GM19397 (cell line): Measurements from ENCODE around the gene PIP5K1C.

Experiments
- ATAC-seq: cut with Tn5 transposase; IDR thresholded peaks from one replicate; pipeline ENCODE4 v1.9.1; 2021; ENCODE audit warnings: mild to moderate bottlenecking, moderate library complexity; ENCODE audit not compliant: unreplicated experiment

The PIP5K1C gene

GRCh38 chr19:3614858-3615505 lies 85.3 kb downstream of the PIP5K1C start:
- ATAC-seq: no peak

GRCh38 chr19:3613818-3614661 lies 86.2 kb downstream of the PIP5K1C start:
- no peak for ATAC-seq

GRCh38 chr19:3612901-3613741 lies 87.1 kb downstream of the PIP5K1C start:
- ATAC-seq: no peak

GRCh38 chr19:3612330-3612729 lies 87.9 kb downstream of the PIP5K1C start:
- no peak for ATAC-seq

- no peak for ATAC-seq
These were observed 88.4 kb downstream of the PIP5K1C start for GRCh38 chr19:3611841-3612240.

GRCh38 chr19:3610745-3611717 lies 89.2 kb downstream of the PIP5K1C start:
- no peak for ATAC-seq

GRCh38 chr19:3609779-3610719 lies 90.2 kb downstream of the PIP5K1C start:
- no peak for ATAC-seq

- no peak for ATAC-seq
These were observed 91.4 kb downstream of the PIP5K1C start for GRCh38 chr19:3608750-3609322.

GRCh38 chr19:3608079-3608641 lies 92.1 kb downstream of the PIP5K1C start:
- ATAC-seq: no peak

- no peak for ATAC-seq
These were observed 92.8 kb downstream of the PIP5K1C start for GRCh38 chr19:3607303-3608078.

- no peak for ATAC-seq
These were observed 93.5 kb downstream of the PIP5K1C start, which contains the start of gene TBXA2R for GRCh38 chr19:3606690-3607289. TBXA2R (minus strand) TSS chr19:3606875; CDS start chr19:3600634, 6,241 bp downstream.

- ATAC-seq: no peak
These were observed 94.0 kb downstream of the PIP5K1C start for GRCh38 chr19:3606174-3606689.

- ATAC-seq: no peak
These were observed 94.5 kb downstream of the PIP5K1C start for GRCh38 chr19:3605770-3606169.

GRCh38 chr19:3605361-3605760 lies 94.9 kb downstream of the PIP5K1C start:
- ATAC-seq: no peak

GRCh38 chr19:3604987-3605343 lies 95.3 kb downstream of the PIP5K1C start:
- no peak for ATAC-seq

GRCh38 chr19:3604227-3604986 lies 95.9 kb downstream of the PIP5K1C start:
- ATAC-seq: no peak
